GM19452 (cell line): ENCODE measurements around the gene FOXN1.

Experiments
- ATAC-seq: cut with Tn5 transposase; IDR thresholded peaks from one replicate; pipeline ENCODE4 v1.9.1; 2021; ENCODE audit not compliant: unreplicated experiment

FOXN1 gene

GRCh38 chr17:28524476-28525424 lies 18.6 kb downstream of the FOXN1 start:
- no peak for ATAC-seq

- no peak for ATAC-seq
Observed at GRCh38 chr17:28526381-28526780, 20.2 kb downstream of the FOXN1 start.

GRCh38 chr17:28527181-28527681 lies 21.1 kb downstream of the FOXN1 start:
- no peak for ATAC-seq

DNA sequence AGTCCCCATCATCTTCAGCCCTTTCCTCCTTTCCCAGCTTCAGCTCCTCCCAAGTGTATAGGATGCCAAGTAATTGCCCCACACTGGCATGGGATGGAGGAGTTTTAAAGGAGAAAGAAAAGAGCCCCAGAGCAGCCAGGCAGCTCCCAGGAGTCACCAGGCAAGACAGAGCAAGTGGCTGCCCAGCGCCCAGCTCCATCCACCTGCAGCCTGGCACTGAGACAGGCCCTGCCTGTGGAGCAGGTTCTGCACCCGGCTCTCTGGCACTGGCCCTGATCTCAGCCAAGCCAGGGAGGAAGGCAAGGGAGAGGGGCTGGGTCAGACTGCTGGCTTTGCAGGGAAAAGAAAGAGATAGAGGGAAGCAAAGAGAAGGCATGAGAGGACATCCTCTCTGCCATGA lies 21.7 kb downstream of the FOXN1 start:
- no peak for ATAC-seq

DNA sequence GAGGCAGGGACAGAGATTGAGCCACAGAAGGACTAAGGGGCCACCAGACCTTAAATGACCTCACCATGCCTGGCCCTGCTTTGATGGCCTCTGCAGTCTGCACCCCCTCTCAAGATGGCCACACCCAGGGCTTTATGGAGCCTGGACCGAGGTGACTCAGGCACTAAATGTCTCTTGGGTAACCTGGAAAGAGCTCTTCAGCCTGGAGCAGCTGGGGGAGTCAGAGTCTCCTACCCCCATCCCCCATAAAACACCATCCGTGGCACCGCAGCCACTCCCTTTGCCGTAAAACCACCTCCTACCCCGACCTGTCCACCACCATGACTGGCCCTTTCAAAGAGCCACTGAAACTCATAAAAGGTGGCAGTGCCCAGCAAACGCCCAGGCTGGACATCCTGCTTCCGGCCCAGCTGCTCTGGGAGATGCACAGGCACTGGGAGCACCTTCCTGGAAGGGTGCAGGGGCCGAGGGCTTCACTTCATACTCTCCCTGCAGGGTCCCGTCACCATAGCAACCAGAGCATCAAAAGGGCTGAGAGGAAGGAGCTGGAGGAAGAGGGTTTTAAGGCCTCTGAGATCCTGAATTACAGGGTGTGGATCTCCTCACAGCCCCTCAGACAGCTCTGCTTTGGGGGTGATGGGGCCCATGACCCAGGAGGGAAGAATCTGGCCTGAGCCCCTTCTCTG lies 22.3 kb downstream of the FOXN1 start:
- ATAC-seq = no peak

GRCh38 chr17:28529013-28529400 lies 22.9 kb downstream of the FOXN1 start:
- no peak for ATAC-seq

DNA sequence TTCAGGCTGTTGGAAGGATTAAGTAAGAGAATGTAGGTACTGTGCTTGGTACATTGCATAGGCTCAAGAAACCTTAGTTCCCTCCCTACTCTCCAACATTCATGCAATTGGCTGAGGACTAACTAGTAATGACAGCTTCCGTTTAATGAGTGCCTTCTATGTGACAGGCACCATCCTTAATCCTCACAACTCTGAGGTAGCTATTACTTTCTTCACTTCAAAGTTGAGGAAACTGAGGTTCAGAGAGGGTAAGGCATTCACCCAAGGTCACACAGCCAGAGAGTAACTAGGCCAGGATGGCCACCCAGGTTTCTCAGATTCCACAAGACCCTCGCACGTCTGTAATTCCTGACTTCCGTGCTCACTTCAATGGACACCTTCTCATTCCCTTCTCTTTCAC lies 24.1 kb downstream of the FOXN1 start:
- ATAC-seq = no peak

GRCh38 chr17:28530926-28531325 lies 24.8 kb downstream of the FOXN1 start:
- no peak for ATAC-seq

DNA sequence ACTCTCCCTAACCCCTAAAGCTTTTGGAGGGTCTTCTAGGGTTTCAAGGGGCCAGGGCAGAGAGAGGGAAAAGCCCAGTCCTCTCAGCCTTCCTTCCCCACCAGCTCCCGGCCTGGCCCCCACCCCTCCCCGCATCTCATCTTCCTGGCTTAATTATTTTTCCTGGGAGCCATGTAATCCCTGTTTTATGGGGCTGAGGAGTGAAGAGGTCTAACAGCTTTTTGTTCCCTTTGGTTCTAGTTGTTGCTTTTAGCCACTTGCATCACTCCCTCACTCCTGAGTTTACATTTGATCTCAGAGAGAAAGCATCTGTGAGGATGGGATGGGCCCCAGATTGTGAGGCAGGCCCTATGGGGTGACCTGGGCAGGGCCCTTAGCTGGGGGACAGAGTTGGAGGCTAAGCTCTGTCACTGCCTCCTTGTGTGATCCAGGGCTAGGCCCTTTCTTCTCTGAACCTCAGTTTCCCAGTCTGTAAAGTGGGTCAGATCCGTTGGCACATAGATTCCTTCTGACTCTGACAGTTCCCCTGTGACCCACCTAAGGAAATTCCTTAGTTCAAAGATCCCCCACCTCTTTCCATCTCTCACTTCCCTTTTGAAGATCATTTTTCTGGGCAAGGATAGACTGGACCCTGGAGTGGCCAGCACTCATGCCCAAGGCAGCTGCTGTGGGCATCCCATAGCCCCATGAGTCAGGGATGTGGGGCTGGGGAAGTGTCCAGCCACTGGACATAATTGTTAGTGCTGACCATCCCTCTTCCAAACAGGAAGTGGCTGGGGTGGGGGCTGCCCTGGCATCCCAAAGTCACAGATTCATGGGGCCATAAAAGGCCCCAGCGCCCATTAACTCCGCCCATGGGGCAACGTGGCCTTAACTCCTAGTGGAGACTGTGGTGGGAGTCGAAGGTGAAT lies 26.2 kb downstream of the FOXN1 start:
- no peak for ATAC-seq

DNA sequence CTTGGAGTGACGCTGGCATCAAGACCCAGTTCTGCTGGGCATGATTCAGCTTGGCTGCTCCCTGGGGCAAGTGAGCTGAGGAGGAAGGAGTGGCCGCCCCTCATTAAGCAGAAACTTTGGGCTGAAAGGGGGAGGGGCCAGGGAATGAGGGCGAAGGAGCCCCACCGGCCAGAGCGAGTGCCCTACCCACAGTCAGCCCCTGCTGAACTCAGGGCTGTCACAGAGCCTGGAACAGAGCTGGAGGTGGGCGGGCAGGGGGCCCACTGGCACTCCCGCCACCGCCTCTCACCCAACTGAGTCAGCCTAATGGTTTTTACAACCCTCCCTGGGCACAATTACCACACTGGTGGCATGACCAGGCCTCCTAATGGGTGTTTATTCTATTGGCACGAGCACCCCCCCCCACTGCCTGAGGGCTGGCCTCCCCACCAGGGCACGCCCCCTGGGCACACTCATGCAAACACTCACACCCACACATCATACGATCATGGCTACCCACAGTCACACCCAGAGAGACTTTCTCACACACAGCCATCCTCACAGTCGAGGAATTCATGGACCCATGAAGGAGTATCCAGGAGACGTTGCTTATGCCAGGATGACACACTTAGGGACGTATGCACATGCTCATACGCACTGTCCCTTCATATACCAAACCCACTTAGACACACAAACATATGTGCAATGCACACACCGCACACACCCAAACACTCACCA lies 27.1 kb downstream of the FOXN1 start:
- ATAC-seq = no peak

GRCh38 chr17:28534740-28535375 lies 28.7 kb downstream of the FOXN1 start:
- ATAC-seq = no peak

DNA sequence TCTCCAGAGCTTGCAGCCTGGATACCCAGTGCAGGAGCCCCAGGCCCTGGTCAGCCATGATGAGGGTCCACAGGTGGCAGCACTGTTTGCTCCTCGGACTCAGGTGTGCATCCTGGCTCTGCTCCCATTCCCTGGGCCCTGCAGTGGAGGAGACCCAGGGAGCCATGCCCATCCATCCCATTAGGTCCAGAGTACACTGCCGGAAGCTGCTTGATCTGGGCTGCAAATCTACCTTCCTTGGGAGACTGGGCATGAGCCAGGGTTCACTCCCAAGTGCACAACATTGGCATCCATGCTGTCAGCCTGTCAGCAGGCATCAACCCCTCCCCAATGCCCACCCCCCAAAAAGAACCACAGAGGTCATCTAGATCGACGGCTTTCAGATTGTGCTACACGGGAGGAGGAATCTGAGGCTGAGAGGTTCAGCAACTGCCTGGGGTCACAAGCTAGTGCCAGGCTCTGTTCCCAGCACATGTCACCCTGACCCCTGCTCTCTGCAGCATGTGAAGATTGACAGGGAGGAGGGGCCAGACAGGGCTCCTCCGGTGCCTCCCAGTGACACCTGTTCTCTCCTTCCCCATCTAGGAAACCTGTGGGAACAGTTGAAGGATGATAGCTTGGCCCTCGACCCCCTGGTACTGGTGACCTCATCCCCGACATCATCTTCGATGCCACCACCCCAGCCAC lies 30.5 kb downstream of the FOXN1 start:
- no peak for ATAC-seq

GRCh38 chr17:28537219-28537610 lies 31.1 kb downstream of the FOXN1 start:
- no peak for ATAC-seq

DNA sequence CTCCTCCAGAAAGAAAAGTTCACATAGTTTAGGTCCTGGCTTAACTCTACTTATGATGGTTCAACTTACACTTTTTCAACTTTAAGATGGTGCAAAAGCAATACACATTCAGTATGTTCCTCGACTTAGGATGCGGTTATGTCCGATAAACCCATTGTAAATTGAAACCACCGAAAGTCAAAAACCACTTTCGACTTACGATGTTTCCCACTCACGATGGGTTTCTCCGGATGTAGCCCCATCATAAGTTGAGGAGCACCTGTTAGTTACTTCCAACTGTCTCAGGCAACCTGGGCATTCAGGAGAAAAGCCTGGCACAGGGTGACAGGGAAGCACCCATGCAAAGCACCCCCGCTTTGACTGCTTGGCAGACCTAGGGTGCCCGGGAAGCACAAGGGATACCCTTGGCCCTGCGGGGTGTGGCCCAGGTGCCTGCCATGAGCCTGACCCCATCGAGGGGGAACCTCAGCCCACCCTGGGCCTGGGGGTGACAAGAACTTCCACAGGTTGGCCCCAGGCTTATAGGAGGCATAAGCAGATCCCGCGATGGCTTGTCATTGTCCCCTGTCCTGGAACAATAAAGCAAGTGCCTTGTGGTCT lies 32.2 kb downstream of the FOXN1 start:
- ATAC-seq = no peak

- ATAC-seq = no peak
Observed at GRCh38 chr17:28540231-28540630, 34.1 kb downstream of the FOXN1 start.

DNA sequence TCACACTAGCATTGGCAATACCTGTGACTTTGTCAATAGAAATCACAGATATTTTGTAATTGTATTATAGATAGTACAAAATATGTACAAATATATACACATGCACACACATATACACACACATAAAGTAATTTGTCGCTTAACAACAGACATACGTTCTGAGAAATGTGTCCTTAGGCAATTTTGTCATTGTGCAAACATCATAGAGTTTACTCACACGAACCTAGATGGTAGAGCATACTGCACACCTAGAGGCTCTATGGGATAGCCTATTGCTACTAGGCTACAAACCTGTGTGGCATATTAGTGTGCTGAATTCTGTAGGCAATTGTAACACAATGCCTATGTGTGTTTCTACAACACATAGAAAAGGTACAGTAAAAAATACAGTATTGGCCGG lies 35.3 kb downstream of the FOXN1 start:
- ATAC-seq = no peak

GRCh38 chr17:28544402-28545140 lies 38.4 kb downstream of the FOXN1 start:
- ATAC-seq = no peak

DNA sequence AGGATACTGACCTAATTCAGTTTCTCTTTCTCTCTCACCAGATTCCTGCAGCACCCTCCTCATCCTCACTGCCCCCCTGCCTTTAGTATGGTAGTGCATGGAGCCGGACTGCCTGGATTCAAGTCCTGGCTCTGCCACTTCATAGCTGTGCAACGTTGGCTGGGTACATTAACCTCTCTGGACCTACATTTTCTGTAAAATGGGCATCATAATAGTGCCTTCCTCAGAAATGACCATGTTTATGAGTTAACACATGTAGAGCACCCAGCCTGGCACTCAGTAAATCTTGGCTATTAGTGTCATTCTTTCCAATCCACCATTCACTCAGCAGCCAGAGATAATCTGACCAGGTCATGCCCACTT lies 39.0 kb downstream of the FOXN1 start:
- no peak for ATAC-seq
